ENCODE data around the gene ENTPD3. TPM values are rescaled to one million over a fixed set of nuclear protein-coding genes. Genes with fewer than 3 reads are reported as not detected.

Gene ENTPD3
- total RNA-seq, 1 donor: 0.36 TPM

DNA sequence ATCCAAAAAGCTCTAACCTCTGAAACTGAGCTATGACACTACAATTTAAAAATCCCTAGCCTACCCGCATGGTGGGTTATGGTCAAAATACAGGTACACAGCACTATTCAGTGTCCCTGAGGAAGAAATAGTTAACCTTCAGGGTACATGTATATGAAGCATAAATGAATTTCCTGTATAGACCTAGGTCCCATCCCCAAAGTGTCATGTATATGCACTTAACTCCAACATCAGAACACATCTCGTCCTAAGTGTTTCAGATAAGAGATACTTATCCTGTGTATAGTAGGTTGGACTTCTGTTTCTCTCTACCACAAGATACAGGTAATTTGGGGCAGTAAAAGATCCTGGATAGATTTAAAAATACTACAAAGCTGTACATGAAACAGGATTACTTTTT is 76.6 kb downstream of the ENTPD3 start:
- H2AFZ ChIP-seq (ENCODE audit: low read length): no peak overlapping the region
- no peak overlapping the region for H3K4me3 ChIP-seq (ENCODE audit: insufficient read depth, low read length)
- H3K4me1 ChIP-seq (ENCODE audit: insufficient read depth, low read length): peaks cover 7% of the 10 kb centered on the region
- H3K4me2 ChIP-seq (ENCODE audit: insufficient read depth, low read length): no peak overlapping the region
- H3K27me3 ChIP-seq (ENCODE audit: insufficient read depth, low read length): no peaks in the 10 kb centered on the region
- H3K36me3 ChIP-seq (ENCODE audit: insufficient read depth, low read length): peaks cover 59% of the 10 kb centered on the region
- H3K9me3 ChIP-seq (ENCODE audit: low read depth, low read length): no peaks in the 10 kb centered on the region
- H3K27ac ChIP-seq (ENCODE audit: low read depth, low read length): no peak overlapping the region
- TF ChIP-seq, protein P1, sequence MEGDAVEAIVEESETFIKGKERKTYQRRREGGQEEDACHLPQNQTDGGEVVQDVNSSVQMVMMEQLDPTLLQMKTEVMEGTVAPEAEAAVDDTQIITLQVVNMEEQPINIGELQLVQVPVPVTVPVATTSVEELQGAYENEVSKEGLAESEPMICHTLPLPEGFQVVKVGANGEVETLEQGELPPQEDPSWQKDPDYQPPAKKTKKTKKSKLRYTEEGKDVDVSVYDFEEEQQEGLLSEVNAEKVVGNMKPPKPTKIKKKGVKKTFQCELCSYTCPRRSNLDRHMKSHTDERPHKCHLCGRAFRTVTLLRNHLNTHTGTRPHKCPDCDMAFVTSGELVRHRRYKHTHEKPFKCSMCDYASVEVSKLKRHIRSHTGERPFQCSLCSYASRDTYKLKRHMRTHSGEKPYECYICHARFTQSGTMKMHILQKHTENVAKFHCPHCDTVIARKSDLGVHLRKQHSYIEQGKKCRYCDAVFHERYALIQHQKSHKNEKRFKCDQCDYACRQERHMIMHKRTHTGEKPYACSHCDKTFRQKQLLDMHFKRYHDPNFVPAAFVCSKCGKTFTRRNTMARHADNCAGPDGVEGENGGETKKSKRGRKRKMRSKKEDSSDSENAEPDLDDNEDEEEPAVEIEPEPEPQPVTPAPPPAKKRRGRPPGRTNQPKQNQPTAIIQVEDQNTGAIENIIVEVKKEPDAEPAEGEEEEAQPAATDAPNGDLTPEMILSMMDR (IDR thresholded peaks at IDR 0.05; ENCODE audit: extremely low read depth, low read depth, low read length): no peak
- peaks cover 18% of the 10 kb centered on the region for H4K20me1 ChIP-seq (ENCODE audit: insufficient read depth, low read length)
- peaks cover 11% of the 10 kb centered on the region for H3K79me2 ChIP-seq (ENCODE audit: insufficient read depth, low read length)
- no peak for DNase-seq (ENCODE audit: insufficient read length, low spot score, missing footprints)

DNA sequence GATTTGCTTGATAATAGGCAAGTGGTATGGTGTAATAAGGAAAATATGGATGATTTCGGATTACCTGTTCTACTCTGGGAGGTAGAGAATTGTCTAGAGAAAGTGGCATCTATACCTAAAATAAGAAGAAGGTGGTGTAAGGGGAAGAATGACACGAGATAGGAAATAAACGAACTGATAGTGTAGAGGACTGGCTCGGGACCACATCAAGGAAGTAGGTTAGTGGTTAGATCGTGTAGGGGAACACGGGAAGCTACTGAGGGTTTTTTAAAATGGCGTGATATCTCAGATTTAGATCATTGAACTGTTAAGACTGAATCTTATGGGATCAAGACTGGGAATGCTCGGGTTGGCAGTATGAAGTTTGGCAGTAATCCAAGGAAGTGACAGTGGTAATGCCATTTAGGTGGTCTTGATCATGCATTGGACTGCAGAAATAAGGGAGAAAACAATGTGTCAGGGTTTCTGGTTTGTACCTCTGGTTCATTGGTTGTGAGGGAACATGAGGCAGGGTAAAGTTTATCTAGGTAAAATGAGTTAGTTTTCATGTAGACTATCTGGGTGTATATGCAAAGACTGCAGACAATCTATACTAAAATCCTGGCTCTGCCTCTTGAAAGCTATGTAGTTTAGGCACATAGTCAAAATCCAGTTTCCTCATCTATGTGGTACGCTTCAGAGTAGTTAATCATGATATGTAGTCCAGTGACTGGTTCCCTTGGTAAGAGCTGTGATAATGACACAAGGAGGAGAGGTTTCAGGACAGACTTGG is 77.5 kb downstream of the ENTPD3 start:
- H2AFZ ChIP-seq (ENCODE audit: low read length): no peak overlapping the region
- DNase-seq (ENCODE audit: insufficient read length, low spot score, missing footprints): no peak
- peaks cover 3% of the 10 kb centered on the region for H3K79me2 ChIP-seq (ENCODE audit: insufficient read depth, low read length)
- peaks cover 11% of the 10 kb centered on the region for H4K20me1 ChIP-seq (ENCODE audit: insufficient read depth, low read length)
- no peaks in the 10 kb centered on the region for H3K4me1 ChIP-seq (ENCODE audit: insufficient read depth, low read length)
- H3K9me3 ChIP-seq (ENCODE audit: low read depth, low read length): no peaks in the 10 kb centered on the region
- H3K36me3 ChIP-seq (ENCODE audit: insufficient read depth, low read length): peaks cover 50% of the 10 kb centered on the region
- no peak overlapping the region for H3K4me3 ChIP-seq (ENCODE audit: insufficient read depth, low read length)
- H3K27me3 ChIP-seq (ENCODE audit: insufficient read depth, low read length): no peaks in the 10 kb centered on the region
- H3K4me2 ChIP-seq (ENCODE audit: insufficient read depth, low read length): no peak overlapping the region
- TF ChIP-seq, protein P1 (IDR thresholded peaks at IDR 0.05; ENCODE audit: extremely low read depth, low read depth, low read length): no peak
- no peak overlapping the region for H3K27ac ChIP-seq (ENCODE audit: low read depth, low read length)

DNA sequence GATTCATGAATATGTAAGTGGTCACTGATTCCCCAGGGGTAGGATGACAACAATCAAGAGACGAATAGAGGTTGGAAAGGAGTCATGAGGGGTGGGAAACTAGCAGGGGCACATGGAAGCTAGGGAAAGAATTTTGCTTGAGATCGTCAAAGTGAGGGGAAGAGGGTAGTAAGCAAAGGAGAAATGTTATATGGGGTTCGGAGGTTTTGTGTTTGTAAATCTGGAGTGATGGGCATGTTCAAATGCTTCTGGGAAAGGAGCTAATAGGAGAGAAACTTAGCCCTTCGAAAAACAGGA is 78.1 kb downstream of the ENTPD3 start:
- Histone ChIP-seq H3K9me3 (ENCODE audit: low read depth, low read length) (no peaks in the 10 kb centered on the region), H3K4me3 (ENCODE audit: insufficient read depth, low read length) (no peak overlapping the region), H3K27ac (ENCODE audit: low read depth, low read length) (no peak overlapping the region), H3K4me2 (ENCODE audit: insufficient read depth, low read length) (no peak overlapping the region), H3K27me3 (ENCODE audit: insufficient read depth, low read length) (no peaks in the 10 kb centered on the region), H2AFZ (ENCODE audit: low read length) (no peak overlapping the region), H3K79me2 (ENCODE audit: insufficient read depth, low read length) (no peaks in the 10 kb centered on the region), H3K4me1 (ENCODE audit: insufficient read depth, low read length) (no peaks in the 10 kb centered on the region), H3K36me3 (ENCODE audit: insufficient read depth, low read length) (peaks cover 46% of the 10 kb centered on the region), H4K20me1 (ENCODE audit: insufficient read depth, low read length) (peaks cover 9% of the 10 kb centered on the region)
- no peak for DNase-seq (ENCODE audit: insufficient read length, low spot score, missing footprints)
- TF ChIP-seq, protein P1 (IDR thresholded peaks at IDR 0.05; ENCODE audit: extremely low read depth, low read depth, low read length): no peak

DNA sequence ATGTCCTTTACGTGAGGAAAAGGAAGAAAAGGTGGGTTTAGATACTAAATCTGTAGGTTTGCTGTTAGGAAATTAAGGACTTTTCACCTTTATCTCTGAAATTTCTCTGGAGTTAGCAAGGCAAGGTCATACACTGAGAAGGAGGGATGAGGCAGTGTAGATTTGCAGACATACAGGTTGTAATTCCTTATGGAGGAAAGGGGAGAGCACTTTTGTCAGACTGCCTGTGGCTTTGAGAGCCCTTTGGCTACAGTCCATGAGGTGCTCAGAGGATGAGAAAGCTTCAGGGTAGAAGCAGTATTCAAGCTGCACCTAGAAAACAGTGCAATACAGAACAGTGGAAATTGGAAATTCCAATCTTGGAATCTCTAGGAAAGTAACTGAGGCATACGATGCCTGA is 78.5 kb downstream of the ENTPD3 start:
- no peak for DNase-seq (ENCODE audit: insufficient read length, low spot score, missing footprints)
- Histone ChIP-seq H3K4me3 (ENCODE audit: insufficient read depth, low read length) (no peak overlapping the region), H3K79me2 (ENCODE audit: insufficient read depth, low read length) (no peaks in the 10 kb centered on the region), H3K27ac (ENCODE audit: low read depth, low read length) (no peak overlapping the region), H4K20me1 (ENCODE audit: insufficient read depth, low read length) (peaks cover 7% of the 10 kb centered on the region), H2AFZ (ENCODE audit: low read length) (no peak overlapping the region), H3K4me1 (ENCODE audit: insufficient read depth, low read length) (no peaks in the 10 kb centered on the region), H3K9me3 (ENCODE audit: low read depth, low read length) (no peaks in the 10 kb centered on the region), H3K27me3 (ENCODE audit: insufficient read depth, low read length) (no peaks in the 10 kb centered on the region), H3K36me3 (ENCODE audit: insufficient read depth, low read length) (peaks cover 42% of the 10 kb centered on the region), H3K4me2 (ENCODE audit: insufficient read depth, low read length) (no peak overlapping the region)
- TF ChIP-seq, protein P1 (IDR thresholded peaks at IDR 0.05; ENCODE audit: extremely low read depth, low read depth, low read length): no peak

All from osteoblast (primary cell).